ENCODE results near the gene PLSCR5.

The PLSCR5 gene

GRCh38 chr3:146581951-146582467 is 23.1 kb downstream of the PLSCR5 start:
- no peak for DNase-seq

GRCh38 chr3:146581080-146581601 is 24.0 kb downstream of the PLSCR5 start:
- DNase-seq = no peak

- DNase-seq = no peak
Observed at GRCh38 chr3:146577662-146578061, 27.5 kb downstream of the PLSCR5 start.

GRCh38 chr3:146575636-146576035 is 29.5 kb downstream of the PLSCR5 start:
- no peak for DNase-seq

GRCh38 chr3:146574173-146574572 is 31.0 kb downstream of the PLSCR5 start:
- no peak for DNase-seq

DNA sequence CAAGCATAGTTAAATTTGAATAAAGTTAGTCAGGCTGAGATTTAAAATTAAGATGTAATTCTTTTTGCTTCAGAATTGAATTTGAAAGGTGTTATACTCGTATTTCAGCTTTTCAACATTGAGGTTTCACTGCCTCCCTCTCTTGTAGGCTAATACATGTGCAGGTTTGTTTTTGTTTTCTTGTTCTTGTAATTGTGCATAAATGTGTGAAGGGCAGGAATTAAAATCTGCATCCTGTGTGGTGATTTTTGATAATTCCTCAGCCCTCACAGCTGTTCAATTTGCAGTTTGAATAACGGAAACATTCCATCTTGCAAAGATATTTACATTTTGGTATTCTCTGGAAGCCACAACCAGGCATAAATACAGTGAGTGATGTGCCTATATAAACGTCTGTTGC is 35.8 kb downstream of the PLSCR5 start:
- DNase-seq = no peak

GRCh38 chr3:146566138-146566537 is 39.0 kb downstream of the PLSCR5 start:
- no peak for DNase-seq

DNA sequence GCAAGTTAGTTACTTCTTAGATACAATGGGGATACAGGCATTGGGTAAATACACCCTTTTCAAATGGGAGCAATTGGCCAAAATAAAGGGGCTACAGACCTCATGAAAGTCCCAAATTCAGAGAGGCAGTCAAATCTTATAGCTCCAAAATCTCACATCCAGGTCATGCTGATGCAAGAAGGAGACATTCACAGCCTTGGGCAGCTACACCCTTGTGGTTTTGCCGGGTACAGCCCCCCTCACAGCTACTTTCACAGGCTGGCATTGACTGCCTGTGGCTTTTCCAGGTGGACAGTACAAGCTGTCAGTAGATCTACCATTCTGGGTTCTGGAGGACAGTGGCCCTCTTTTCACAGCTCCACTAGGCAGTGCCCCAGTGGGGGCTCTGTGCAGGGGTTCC is 43.3 kb downstream of the PLSCR5 start:
- no peak for DNase-seq

GRCh38 chr3:146561463-146561862 is 43.7 kb downstream of the PLSCR5 start:
- DNase-seq = no peak

DNA sequence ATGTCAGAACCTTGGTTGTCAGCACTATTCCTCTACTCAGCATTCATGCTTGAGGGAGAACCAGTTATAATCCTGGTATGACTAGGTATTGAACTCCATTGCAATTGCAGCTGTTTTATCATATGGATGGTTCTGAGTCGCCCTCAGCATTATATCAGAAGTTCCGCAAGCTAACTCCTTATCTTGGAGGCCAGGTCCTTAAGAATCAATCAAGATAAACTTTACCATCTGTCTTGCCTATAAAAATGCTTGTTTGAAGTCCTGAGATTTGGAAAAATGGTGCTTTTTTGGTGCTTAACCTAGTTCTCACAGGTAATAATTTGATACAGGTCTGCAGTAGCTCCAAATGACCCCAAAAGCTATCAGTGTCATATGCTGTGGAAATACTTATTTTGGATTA is 44.5 kb downstream of the PLSCR5 start:
- no peak for DNase-seq

GRCh38 chr3:146559388-146559787 is 45.8 kb downstream of the PLSCR5 start:
- no peak for DNase-seq

- DNase-seq = no peak
Observed at GRCh38 chr3:146558781-146559180, 46.4 kb downstream of the PLSCR5 start.

GRCh38 chr3:146557745-146558144 is 47.4 kb downstream of the PLSCR5 start:
- no peak for DNase-seq

GRCh38 chr3:146555311-146555710 is 49.8 kb downstream of the PLSCR5 start:
- no peak for DNase-seq

DNA sequence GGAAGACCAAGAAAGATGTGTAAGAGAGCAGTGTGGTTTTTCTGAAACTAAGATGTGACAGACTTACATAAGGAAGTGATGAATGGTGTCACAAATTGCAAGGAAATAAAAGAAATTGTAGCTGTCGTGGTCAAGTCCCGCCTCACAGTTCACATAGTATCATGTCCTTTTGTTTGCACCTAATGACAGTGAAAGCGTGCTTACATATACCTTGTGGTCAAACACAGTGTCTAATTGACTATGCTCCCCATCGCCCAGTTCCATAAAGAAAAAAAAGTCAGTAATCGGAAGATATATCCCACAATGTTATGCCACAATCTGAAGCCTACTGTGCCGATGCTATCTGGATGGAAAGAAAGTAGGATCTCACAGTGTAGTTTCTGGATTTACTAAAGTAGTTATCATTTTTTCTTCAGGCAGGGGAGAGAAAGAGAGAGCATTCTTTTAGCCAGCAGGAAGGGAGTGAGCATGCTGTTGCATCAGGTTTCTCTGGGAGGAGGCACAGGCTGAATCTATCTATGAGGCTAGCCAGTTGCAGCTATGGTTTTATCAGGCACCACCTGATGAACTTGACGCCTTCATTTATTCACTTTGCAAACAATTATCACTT is 50.9 kb downstream of the PLSCR5 start:
- DNase-seq = no peak

DNA sequence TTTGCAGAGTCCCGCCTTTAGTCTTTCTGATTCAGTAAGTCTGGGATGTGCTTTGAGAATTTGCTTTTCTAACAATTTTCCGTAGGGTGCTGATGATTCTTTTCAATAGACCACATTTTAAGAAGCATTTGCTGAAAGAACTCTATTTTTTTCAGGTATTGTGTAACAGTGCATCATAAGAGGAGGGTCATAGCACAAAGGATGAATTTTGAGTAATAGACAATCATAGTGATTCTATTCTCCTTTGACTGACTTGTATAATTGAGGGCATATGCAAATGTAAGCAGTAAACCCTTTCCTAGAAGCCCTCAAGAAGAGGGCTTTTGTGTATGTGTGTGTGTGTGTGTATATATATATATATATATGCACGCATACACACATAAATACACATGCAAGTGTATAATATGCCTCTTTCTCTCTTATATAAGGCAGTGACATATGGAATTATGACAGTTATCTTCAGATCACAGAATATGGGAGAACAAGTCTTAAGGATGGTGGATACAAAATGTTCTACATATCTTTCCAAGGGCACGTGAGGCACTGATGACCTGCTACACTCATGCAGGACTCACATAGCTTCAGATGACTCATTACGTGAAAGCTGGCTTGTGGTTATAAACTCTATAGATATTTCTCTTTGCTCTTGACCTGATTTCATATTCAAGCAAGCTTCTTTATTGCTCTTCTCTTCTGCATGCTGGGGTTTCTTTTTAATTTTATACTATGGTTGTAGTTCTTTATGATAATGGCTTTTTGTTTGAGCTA is 54.2 kb downstream of the PLSCR5 start:
- DNase-seq = no peak

- DNase-seq = no peak
Observed at GRCh38 chr3:146550070-146550615, 55.0 kb downstream of the PLSCR5 start.

GRCh38 chr3:146547235-146547835 is 57.8 kb downstream of the PLSCR5 start:
- DNase-seq = no peak

DNA sequence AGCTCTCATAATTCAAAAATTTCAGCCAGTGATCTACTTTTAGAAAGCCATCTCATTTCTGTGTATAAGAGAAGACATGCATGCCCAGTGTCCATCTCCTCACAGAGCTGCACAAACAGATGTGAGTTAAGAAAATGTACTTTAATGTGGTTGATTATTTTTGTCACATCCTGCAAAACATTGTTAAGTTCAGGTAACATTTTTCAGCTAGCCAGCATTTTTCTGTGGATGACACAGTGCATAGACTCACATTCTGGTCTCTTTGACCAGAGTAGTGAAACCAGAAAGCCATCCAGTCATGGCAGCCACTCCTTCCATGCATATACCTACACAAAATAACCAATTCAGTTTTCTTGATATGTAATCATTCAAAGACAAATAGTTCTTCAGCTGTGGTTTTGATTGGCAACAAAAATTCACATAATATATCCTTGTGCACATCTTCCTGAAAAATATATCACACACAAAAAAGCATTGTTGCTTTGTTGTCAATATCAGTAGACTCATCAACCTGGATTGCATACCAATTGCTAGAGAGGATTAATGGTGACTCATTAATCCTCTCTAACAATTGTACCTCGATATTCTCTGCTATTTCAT is 58.7 kb downstream of the PLSCR5 start:
- no peak for DNase-seq

DNA sequence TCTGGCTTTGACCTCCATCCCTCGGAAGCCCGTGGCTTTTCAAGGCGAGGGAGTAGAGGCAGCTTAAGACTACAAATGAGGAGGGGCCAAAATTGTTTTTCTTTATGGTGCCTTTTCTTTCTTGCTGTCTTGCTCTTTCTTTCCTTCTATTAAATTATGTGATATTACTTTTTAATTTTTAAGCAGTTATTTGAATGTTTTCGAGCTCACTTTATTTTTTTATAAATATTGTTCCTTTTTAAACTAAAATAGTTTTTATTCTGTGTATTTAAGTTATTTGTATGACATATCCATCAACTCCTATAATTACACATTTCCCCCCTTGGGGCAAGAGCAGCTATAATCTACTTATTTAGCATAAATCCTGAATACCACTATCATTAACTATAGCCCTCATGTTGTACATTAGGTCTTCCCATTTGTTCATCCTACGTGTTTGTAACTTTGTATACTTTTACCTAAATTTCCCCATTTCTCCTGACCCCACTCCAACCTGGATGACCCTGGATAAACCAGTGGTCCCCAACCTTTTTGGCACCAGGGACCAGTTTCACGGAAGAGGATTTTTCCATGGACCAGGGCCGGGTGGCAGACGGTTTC is 60.1 kb downstream of the PLSCR5 start:
- DNase-seq = no peak

DNA sequence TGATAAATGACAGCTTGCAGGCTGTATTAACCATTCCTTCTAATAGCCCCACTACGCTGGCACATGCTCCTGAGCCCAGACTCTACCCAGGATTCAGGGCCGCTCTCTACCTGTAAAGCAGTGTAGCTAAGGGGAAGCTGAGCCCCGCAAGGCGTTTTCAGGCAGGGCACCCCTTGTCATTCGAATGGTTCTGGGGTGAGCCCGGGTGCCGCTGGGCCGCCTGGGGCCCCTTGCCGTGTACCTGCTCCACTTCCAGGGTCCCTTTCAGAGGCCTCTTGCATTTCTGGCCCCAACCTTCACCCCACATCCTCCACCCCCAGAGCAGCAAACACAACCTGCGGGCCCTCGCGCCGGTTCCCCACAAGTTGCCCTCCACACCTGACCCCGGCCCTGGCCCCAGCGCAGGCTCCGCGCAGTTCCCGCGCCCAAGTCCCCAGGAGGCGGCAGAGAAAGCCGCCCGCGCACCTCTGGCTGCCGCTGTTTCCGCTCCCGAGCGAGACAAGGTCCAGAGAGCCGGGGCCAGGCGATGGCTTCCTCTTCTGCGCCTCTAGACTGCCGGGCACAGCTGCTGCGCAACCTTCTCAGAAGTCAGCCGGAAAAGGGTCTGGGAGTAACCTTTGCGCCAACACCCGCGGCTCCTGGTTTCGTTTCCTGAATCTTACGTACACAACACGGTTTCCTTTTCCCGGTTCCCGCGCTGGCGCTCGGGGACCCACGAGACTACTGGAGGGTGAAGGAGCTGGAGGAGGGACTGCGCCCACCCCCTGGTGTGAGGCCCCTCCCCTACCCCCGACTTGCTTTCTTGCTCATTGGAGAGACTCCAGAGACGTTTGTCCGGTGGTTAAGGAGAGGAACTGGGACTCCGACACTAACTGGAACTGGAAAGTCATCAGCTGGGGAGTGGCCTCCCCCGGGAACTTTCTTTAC is 60.9 kb downstream of the PLSCR5 start, which contains the start of gene PLSCR1:
PLSCR1 (minus strand) TSS at position 606 of the 927 bp plus-strand sequence. CDS start 8,055 bp downstream, outside the sequence.
- DNase-seq = no peak
